DMS114 treated with DMSO at 0.1 percent for 48 hours (cell line): ENCODE measurements around the gene BRAT1.

Experiments
- DNase-seq: peaks from one replicate; lab custom pipeline; 2025; ENCODE audit not compliant: unreplicated experiment; lab: John Stamatoyannopoulos, UW

Gene BRAT1

GRCh38 chr7:2500701-2501100 lies 54.6 kb downstream of the BRAT1 start:
- no peak for DNase-seq

GRCh38 chr7:2499719-2500430 lies 55.4 kb downstream of the BRAT1 start:
- no peak for DNase-seq

- no peak for DNase-seq
Measured at GRCh38 chr7:2499181-2499580, 56.1 kb downstream of the BRAT1 start.

GRCh38 chr7:2498708-2499107 lies 56.6 kb downstream of the BRAT1 start:
- no peak for DNase-seq

- DNase-seq = no peak
Measured at GRCh38 chr7:2497500-2498336, 57.6 kb downstream of the BRAT1 start.

GRCh38 chr7:2497065-2497464 lies 58.3 kb downstream of the BRAT1 start:
- DNase-seq = no peak

- DNase-seq = no peak
Measured at GRCh38 chr7:2496375-2496774, 58.9 kb downstream of the BRAT1 start.

GRCh38 chr7:2495418-2496299 lies 59.7 kb downstream of the BRAT1 start:
- DNase-seq = no peak

GRCh38 chr7:2494191-2495130 lies 60.9 kb downstream of the BRAT1 start:
- DNase-seq = no peak

GRCh38 chr7:2493205-2494164 lies 61.8 kb downstream of the BRAT1 start:
- no peak for DNase-seq

GRCh38 chr7:2492038-2492437 lies 63.3 kb downstream of the BRAT1 start:
- DNase-seq = no peak

- no peak for DNase-seq
Measured at GRCh38 chr7:2490181-2490651, 65.1 kb downstream of the BRAT1 start.

GRCh38 chr7:2488681-2489080 lies 66.6 kb downstream of the BRAT1 start:
- DNase-seq = no peak

GRCh38 chr7:2488272-2488645 lies 67.1 kb downstream of the BRAT1 start:
- DNase-seq = no peak
